Subcutaneous abdominal adipose tissue (tissue), 5 donors: ENCODE results near the gene REEP3.

Experiments used
- H3K27ac ChIP-seq: one replicate; pipeline ENCODE4 v1.7.0; 2013; ENCODE audit warnings: low read depth, mild to moderate bottlenecking, inconsistent platforms, low read length, moderate library complexity
- H3K27me3 ChIP-seq, 5 donors: one replicate each; pipeline ENCODE4 v1.7.0; 2013; ENCODE audit warnings: low read length in 5 of 5, inconsistent platforms in 1 of 5; ENCODE audit not compliant: control insufficient read depth in 5 of 5, insufficient read depth in 4 of 5
- H3K36me3 ChIP-seq, 5 donors: one replicate each; pipeline ENCODE4 v1.7.0; 2013; ENCODE audit warnings: low read length in 5 of 5; ENCODE audit not compliant: control insufficient read depth in 5 of 5, insufficient read depth in 5 of 5
- H3K4me1 ChIP-seq, 5 donors: one replicate each; pipeline ENCODE4 v1.7.0; 2013; ENCODE audit warnings: low read length in 5 of 5, mild to moderate bottlenecking in 3 of 5, moderate library complexity in 1 of 5; ENCODE audit not compliant: control insufficient read depth in 5 of 5, insufficient read depth in 5 of 5
- H3K4me3 ChIP-seq, 5 donors: one replicate each; pipeline ENCODE4 v1.7.0; 2013; ENCODE audit warnings: low read length in 5 of 5, low read depth in 1 of 5
- H3K9ac ChIP-seq, 5 donors: one replicate each; pipeline ENCODE4 v1.7.0; 2013; ENCODE audit warnings: low read length in 5 of 5, mild to moderate bottlenecking in 4 of 5, moderate library complexity in 3 of 5
- H3K9me3 ChIP-seq, 5 donors: one replicate each; pipeline ENCODE4 v1.7.0; 2013; ENCODE audit warnings: low read length in 5 of 5; ENCODE audit not compliant: control insufficient read depth in 5 of 5
- donor health status: healthy.
- donor health status: healthy.
- donor health status: healthy.
- donor health status: healthy.
- donor health status: healthy.

Gene REEP3

DNA sequence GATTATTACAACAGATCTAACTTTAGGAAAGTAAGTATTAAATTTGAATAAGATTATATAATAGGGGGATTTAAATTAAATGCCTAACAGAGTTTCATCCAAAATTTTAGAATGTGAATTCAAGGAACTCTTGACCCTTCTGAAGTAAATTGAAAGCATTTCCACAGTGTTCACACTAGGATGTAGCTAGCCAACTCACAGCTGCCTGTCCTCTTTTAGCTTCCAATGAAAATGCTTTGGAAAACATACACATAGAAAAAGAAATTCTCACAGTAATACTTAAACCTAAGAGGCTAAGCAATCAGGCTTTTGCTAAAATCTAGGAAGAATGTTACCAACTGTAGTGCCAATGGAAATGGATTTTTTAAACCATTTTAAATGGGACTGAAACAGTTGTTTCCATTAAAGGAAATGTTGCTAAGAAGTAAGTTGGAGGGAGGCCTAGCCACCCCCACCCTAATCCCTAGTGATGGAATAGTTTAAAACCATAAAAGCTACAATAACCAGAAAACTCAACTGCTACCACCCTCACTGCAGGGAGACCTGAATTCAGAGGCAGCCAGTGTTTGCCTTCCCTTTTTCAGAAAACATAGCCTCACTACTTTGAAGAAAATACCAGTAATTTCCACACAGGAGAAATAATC, 58.3 kb downstream of the REEP3 start:
- no peak overlapping the region for H3K27ac ChIP-seq
- no peak overlapping the region for H3K9ac ChIP-seq
- no peaks in the 10 kb centered on the region for H3K27me3 ChIP-seq
- H3K4me3 ChIP-seq, result no peak overlapping the region
- no peaks in the 10 kb centered on the region for H3K9me3 ChIP-seq
- H3K36me3 ChIP-seq, result peaks cover 0 to 7% (median 0%) of the 10 kb centered on the region in 5 donors
- peaks cover 0 to 16% (median 10%) of the 10 kb centered on the region in 5 donors for H3K4me1 ChIP-seq

DNA sequence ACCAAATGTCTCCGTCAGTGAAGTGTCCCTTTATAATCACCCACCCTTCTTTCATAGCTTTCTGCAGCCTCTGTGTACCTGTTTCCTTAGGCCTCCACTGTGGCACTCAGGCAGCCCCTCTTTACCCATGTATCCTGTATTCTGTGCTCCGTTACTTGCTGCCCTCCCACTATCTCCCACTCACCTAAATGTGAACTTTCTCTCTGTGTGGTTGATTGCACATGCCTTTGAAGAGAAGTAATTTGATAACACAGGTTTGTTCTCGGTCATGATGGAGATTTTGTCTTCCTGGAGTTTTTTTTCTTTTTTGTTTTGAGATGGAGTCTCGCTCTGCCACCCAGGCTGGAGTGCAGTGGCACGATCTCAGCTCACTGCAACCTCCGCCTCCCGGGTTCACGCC, 61.5 kb downstream of the REEP3 start:
- Histone ChIP-seq H3K4me1 (peaks cover 0 to 22% (median 10%) of the 10 kb centered on the region in 5 donors), H3K9ac (no peak overlapping the region), H3K9me3 (no peaks in the 10 kb centered on the region), H3K36me3 (no peaks in the 10 kb centered on the region), H3K27ac (no peak overlapping the region), H3K4me3 (no peak overlapping the region), H3K27me3 (no peaks in the 10 kb centered on the region)

DNA sequence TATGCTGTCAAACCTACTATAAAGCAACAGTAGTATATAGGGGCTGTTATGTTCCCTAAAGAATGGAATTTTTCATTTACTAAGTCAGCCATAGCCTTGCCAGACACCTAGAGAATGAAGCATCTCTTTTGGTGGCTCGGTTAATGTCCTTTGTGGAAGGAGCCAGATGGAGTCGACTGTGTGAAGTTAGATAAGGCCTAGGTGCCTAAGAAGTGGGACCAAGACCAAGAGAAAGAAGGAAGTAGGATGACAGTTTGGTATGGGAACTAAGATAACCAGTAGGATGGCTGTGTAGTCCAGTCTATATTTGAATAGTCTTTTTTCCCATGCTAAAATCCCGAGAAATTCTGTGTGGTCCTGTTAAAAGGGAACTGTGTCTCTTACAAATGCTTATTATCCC, 62.2 kb downstream of the REEP3 start:
- H3K4me1 ChIP-seq, result peaks cover 0 to 22% (median 10%) of the 10 kb centered on the region in 5 donors
- no peak overlapping the region for H3K9ac ChIP-seq
- no peaks in the 10 kb centered on the region for H3K27me3 ChIP-seq
- H3K27ac ChIP-seq, result no peak overlapping the region
- H3K4me3 ChIP-seq, result no peak overlapping the region
- no peaks in the 10 kb centered on the region for H3K36me3 ChIP-seq
- H3K9me3 ChIP-seq, result no peaks in the 10 kb centered on the region

DNA sequence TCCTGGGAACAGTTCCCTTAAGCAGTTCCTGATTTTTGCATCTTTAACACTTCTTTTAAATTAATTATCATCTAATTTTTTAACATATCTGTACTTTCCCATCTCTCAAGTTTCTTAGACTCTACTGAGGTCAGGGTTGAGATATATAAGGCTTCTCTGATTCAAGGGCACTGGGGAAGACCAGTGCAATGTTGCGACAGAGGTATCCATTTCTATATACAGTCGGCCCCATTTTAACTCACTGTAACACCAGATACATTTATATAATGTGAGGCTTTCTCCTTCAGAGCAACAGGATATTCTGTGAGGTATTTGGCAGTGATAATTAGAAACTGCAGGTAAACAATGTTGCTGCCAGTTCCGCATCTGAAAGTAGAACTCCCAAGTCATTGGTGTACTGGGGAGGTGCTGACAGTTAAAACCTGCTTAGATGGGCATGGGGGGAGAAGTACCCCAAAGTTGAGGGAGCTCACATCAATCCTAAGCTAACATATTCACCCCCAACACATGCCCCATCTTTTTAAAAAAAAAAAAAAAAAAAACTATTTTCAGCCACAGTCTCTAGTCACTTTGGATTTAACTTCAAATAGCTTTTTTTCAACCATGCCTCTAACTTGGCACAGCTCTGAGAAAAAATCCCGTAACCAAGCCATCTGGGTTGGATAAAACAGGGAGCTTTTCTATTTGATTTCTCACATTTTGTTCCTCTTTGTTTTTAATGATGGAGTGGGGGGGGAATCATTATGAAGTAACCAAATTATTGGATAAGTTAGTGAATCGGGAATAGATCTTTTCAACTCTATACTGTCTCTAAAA, 62.9 kb downstream of the REEP3 start:
- Histone ChIP-seq H3K27ac (no peak overlapping the region), H3K4me3 (no peak overlapping the region), H3K4me1 (peaks cover 0 to 22% (median 10%) of the 10 kb centered on the region in 5 donors)

GRCh38 chr10:63584725-63585035, 63.5 kb downstream of the REEP3 start:
- no peaks in the 10 kb centered on the region for H3K27me3 ChIP-seq
- peaks cover 0 to 20% (median 7%) of the 10 kb centered on the region in 5 donors for H3K4me1 ChIP-seq
- no peak overlapping the region for H3K9ac ChIP-seq
- no peaks in the 10 kb centered on the region for H3K36me3 ChIP-seq
- H3K4me3 ChIP-seq, result no peak overlapping the region
- no peaks in the 10 kb centered on the region for H3K9me3 ChIP-seq
- H3K27ac ChIP-seq, result no peak overlapping the region

More for the DNA sequence above, 62.9 kb downstream of the REEP3 start:
- Histone ChIP-seq H3K9me3 (no peaks in the 10 kb centered on the region), H3K27me3 (no peaks in the 10 kb centered on the region), H3K36me3 (no peaks in the 10 kb centered on the region), H3K9ac (no peak overlapping the region)

GRCh38 chr10:63585041-63585440, 63.8 kb downstream of the REEP3 start:
- H3K4me1 ChIP-seq, result peaks cover 0 to 19% (median 6%) of the 10 kb centered on the region in 5 donors
- no peak overlapping the region for H3K27ac ChIP-seq

GRCh38 chr10:63586043-63586442, 64.8 kb downstream of the REEP3 start:
- Histone ChIP-seq H3K4me1 (peaks cover 0 to 15% (median 6%) of the 10 kb centered on the region in 5 donors), H3K27ac (no peak overlapping the region), H3K9ac (peak overlapping the region in 1 of 5 donors; percentile 29), H3K27me3 (no peaks in the 10 kb centered on the region), H3K4me3 (no peak overlapping the region), H3K36me3 (no peaks in the 10 kb centered on the region), H3K9me3 (no peaks in the 10 kb centered on the region)

More at GRCh38 chr10:63585041-63585440, 63.8 kb downstream of the REEP3 start:
- no peaks in the 10 kb centered on the region for H3K9me3 ChIP-seq
- H3K36me3 ChIP-seq, result no peaks in the 10 kb centered on the region
- no peak overlapping the region for H3K4me3 ChIP-seq
- no peaks in the 10 kb centered on the region for H3K27me3 ChIP-seq
- H3K9ac ChIP-seq, result no peak overlapping the region

DNA sequence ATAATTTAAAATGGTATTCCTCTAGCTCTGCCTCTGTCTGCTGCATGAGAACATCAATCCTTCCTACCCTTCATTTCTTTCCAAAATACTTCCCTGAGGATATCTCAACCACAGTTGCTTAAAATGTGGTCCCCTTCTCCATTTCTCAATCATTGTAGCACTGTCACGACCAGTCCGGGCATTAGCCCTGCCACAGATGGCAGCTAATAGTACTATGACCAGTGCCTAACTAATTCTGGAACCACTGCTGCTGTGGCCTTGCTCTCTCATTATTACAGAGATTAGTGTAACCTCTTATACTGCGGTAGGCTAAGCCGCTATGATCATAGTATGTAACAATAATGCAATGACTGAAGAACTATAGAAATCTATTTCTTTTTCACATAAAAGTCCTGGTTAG, 66.0 kb downstream of the REEP3 start:
- H3K4me1 ChIP-seq, result peaks cover 0 to 6% (median under 1%) of the 10 kb centered on the region in 5 donors
- H3K4me3 ChIP-seq, result no peak overlapping the region
- H3K27ac ChIP-seq, result no peak overlapping the region

GRCh38 chr10:63588436-63589167, 67.4 kb downstream of the REEP3 start:
- no peaks in the 10 kb centered on the region for H3K36me3 ChIP-seq
- no peak overlapping the region for H3K27ac ChIP-seq
- H3K9me3 ChIP-seq, result no peaks in the 10 kb centered on the region
- no peak overlapping the region for H3K9ac ChIP-seq
- H3K4me3 ChIP-seq, result no peak overlapping the region
- H3K27me3 ChIP-seq, result no peaks in the 10 kb centered on the region
- peaks cover 0 to 10% (median 4%) of the 10 kb centered on the region in 5 donors for H3K4me1 ChIP-seq

More for the DNA sequence above, 66.0 kb downstream of the REEP3 start:
- no peak overlapping the region for H3K9ac ChIP-seq
- no peaks in the 10 kb centered on the region for H3K36me3 ChIP-seq
- no peaks in the 10 kb centered on the region for H3K9me3 ChIP-seq
- no peaks in the 10 kb centered on the region for H3K27me3 ChIP-seq
